Stomach (tissue), 4 donors: Measurements from ENCODE around the gene TRIM17.

Experiments used
- EP300 ChIP-seq: sonication (generic); formaldehyde crosslinking; IDR thresholded peaks from one replicate; pipeline ENCODE4 v1.6.1; 2017; ENCODE audit warnings: antibody characterized with exemption
- POLR2A ChIP-seq, 4 donors: fragments of 450-650 bp; IDR thresholded peaks; one replicate each; pipeline ENCODE4 v1.6.1; 2016; ENCODE audit warnings: antibody characterized with exemption in 4 of 4, control low read depth in 2 of 4, mild to moderate bottlenecking in 1 of 4, moderate library complexity in 1 of 4
- POLR2AphosphoS5 ChIP-seq, 3 donors: sonication (generic); formaldehyde crosslinking; IDR thresholded peaks; one replicate each; pipeline ENCODE4 v1.6.1; 2016; ENCODE audit warnings: antibody characterized with exemption in 3 of 3
- TF ChIP-seq, protein P1 (sequence below), 7 experiments: fragments of 450-650 bp in 4 of 7; fragments of 200-600 bp in 3 of 7; sonication (generic) in 3 of 7; IDR thresholded peaks; one replicate each; pipeline ENCODE4 v1.5.1; 2016 to 2019; ENCODE audit warnings: antibody characterized with exemption in 7 of 7, control low read depth in 2 of 7, mild to moderate bottlenecking in 1 of 7

DNA sequence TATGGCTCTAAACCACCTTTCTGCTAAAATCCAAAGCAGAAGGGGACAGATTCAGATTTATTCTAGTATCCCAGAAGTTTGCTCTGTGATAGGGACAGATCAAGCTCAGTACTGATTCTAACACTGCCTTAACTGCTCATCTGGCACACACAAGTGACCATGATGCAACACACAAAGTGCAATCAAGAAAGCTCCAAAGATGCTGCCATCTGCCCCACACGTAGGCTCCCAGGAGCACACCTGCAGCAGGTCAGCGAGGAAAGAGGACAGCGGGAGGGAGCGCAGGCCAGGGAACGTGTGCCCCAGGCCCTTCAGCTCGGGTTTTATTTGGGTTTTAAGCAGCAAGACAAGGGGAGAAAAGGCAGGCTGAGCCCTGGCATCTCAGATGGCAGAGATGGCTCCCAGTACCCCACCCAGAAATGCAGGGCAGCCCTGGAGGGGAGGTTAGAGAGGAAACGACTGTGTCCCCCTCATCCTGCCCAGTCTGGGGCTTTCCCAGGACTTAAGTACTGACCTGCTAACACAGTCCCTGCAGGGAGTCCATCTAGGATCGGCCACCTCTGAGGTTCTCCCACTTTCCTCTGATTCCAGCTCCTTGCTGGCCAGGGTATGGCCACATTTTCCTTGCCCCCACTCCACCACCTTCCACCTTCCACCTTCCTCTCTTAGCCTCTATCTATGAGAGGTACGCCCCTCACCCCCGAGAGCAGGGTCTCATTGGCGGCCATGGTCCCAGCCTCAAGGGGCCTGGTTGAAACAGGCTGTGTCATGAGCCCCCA is 11.3 kb downstream of the TRIM17 start:
- TF ChIP-seq, protein P1, sequence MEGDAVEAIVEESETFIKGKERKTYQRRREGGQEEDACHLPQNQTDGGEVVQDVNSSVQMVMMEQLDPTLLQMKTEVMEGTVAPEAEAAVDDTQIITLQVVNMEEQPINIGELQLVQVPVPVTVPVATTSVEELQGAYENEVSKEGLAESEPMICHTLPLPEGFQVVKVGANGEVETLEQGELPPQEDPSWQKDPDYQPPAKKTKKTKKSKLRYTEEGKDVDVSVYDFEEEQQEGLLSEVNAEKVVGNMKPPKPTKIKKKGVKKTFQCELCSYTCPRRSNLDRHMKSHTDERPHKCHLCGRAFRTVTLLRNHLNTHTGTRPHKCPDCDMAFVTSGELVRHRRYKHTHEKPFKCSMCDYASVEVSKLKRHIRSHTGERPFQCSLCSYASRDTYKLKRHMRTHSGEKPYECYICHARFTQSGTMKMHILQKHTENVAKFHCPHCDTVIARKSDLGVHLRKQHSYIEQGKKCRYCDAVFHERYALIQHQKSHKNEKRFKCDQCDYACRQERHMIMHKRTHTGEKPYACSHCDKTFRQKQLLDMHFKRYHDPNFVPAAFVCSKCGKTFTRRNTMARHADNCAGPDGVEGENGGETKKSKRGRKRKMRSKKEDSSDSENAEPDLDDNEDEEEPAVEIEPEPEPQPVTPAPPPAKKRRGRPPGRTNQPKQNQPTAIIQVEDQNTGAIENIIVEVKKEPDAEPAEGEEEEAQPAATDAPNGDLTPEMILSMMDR (IDR thresholded peaks at IDR 0.05) = no peak
- TF ChIP-seq EP300 (no peak), POLR2AphosphoS5 (IDR thresholded peaks at IDR 0.05) (no peak), POLR2A (IDR thresholded peaks at IDR 0.05) (no peak)
